ENCODE data around the gene ADK. TPM values are rescaled to one million over a fixed set of nuclear protein-coding genes. Genes with fewer than 3 reads are reported as not detected.

ADK gene
- total RNA-seq, 1 donor from 2014 or later = 46.1 TPM

DNA sequence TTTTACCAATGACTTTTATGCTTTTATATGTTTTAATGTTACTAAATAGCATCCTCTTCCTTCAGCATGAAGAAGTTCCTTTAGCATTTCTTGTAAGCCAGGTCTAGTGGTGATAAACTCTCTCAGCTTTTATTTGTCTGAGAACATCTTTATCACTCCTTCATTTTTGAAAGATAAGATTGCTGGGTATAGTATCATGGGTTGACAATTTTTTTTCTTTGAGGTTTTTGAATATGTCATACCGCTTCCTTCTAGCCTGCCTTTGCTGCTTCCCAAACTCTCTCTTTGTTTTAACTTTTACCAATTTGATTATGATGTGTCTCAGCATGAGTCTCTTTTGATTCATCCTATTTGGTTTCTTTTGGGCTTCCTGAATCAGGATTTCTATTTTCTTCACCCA lies 567.2 kb downstream of the ADK start:
- POLR2A ChIA-PET = no interaction called here
- H3K36me3 Mint-ChIP-seq (ENCODE audit: low read depth) = peaks cover 47% of the 10 kb centered on the region

DNA sequence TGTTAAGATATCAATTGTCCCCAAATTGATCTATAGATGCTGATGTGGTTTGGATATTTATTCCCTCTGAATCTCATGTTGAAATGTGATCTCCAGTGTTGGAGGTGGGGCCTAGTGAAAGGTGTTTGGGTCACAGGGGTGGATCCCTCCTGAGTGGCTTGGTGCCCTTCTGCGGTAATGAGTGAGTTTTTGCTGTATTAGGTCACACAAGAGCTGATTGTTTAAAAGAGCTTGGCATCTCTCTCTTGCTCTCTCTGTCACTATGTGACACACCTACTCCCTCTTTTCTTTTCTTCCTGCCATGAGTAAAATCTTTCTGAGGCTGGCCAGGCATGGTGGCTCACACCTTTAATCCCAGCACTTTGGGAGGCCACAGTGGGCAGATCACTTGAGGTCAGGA lies 577.2 kb downstream of the ADK start:
- no peaks in the 10 kb centered on the region for H3K27me3 Mint-ChIP-seq
- H3K36me3 Mint-ChIP-seq (ENCODE audit: low read depth) = peaks cover 4% of the 10 kb centered on the region
- H3K27ac Mint-ChIP-seq = no peak overlapping the region
- CTCF ChIA-PET = no interaction called here
- peaks cover 9% of the 10 kb centered on the region for H3K9me3 Mint-ChIP-seq
- POLR2A ChIA-PET = no interaction called here
- H3K4me3 Mint-ChIP-seq = no peak overlapping the region
- no peaks in the 10 kb centered on the region for H3K4me1 Mint-ChIP-seq
- DNase-seq = no peak
- intact Hi-C loops (cut with micrococcal nuclease) = no loop called here
- ATAC-seq (ENCODE audit: low read depth) = no peak
- TF ChIP-seq, protein P1, sequence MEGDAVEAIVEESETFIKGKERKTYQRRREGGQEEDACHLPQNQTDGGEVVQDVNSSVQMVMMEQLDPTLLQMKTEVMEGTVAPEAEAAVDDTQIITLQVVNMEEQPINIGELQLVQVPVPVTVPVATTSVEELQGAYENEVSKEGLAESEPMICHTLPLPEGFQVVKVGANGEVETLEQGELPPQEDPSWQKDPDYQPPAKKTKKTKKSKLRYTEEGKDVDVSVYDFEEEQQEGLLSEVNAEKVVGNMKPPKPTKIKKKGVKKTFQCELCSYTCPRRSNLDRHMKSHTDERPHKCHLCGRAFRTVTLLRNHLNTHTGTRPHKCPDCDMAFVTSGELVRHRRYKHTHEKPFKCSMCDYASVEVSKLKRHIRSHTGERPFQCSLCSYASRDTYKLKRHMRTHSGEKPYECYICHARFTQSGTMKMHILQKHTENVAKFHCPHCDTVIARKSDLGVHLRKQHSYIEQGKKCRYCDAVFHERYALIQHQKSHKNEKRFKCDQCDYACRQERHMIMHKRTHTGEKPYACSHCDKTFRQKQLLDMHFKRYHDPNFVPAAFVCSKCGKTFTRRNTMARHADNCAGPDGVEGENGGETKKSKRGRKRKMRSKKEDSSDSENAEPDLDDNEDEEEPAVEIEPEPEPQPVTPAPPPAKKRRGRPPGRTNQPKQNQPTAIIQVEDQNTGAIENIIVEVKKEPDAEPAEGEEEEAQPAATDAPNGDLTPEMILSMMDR (IDR thresholded peaks at IDR 0.05) = no peak

More for the DNA sequence above, 567.2 kb downstream of the ADK start:
- CTCF ChIA-PET = no interaction called here
- no peaks in the 10 kb centered on the region for H3K27me3 Mint-ChIP-seq
- H3K4me3 Mint-ChIP-seq = no peak overlapping the region
- H3K9me3 Mint-ChIP-seq = peaks cover 19% of the 10 kb centered on the region
- no peaks in the 10 kb centered on the region for H3K4me1 Mint-ChIP-seq
- DNase-seq = no peak
- intact Hi-C loops (cut with micrococcal nuclease) = no loop called here
- ATAC-seq (ENCODE audit: low read depth) = no peak
- TF ChIP-seq, protein P1 (IDR thresholded peaks at IDR 0.05) = no peak
- no peak overlapping the region for H3K27ac Mint-ChIP-seq

DNA sequence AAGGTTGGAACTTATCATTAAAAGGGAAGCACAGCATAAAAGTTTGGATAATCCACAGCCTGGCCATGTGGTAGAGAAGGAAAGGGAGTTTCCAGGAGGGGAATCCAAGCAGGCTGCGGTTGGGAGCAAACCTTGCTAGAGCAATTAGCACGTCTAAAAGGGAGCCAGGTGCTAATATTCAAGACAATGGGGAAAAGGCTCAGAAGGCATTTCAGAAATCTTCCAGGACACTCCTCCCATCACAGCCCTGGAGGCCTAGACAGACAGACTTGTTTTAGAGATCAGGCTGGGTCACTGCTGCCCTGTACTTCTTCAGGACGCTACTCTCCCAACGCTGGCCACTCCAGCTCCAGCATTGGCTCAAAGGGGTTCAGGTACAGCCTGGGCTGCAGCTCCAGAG lies 579.2 kb downstream of the ADK start:
- no peaks in the 10 kb centered on the region for H3K4me1 Mint-ChIP-seq
- ATAC-seq (ENCODE audit: low read depth) (no peak), DNase-seq (no peak)
- ChIA-PET CTCF (no interaction called here), POLR2A (no interaction called here)
- no peaks in the 10 kb centered on the region for H3K36me3 Mint-ChIP-seq (ENCODE audit: low read depth)
- H3K27me3 Mint-ChIP-seq = no peaks in the 10 kb centered on the region
- TF ChIP-seq, protein P1 (IDR thresholded peaks at IDR 0.05) = no peak
- no peak overlapping the region for H3K4me3 Mint-ChIP-seq
- no peaks in the 10 kb centered on the region for H3K9me3 Mint-ChIP-seq
- no peak overlapping the region for H3K27ac Mint-ChIP-seq
- intact Hi-C loops (cut with micrococcal nuclease) = no loop called here

DNA sequence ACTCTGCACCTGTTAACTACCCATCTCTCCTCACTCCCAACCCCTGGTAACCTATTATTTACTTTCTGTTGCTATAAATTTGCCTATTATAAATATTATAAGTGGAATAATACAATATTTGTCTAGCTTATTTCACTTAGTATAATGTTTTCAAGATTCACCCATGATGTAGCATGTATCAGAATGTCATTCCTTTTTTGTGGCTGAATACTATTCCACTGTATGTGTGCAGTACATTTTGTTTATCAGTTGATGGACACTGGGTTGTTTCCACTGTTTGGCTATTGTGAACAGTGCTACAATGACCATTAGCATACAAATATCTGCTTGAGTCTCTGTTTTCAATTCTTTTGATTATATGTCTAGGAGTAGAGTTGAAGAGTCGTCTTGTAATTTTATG lies 582.6 kb downstream of the ADK start:
- TF ChIP-seq, protein P1 (IDR thresholded peaks at IDR 0.05) = no peak
- CTCF ChIA-PET = no interaction called here

DNA sequence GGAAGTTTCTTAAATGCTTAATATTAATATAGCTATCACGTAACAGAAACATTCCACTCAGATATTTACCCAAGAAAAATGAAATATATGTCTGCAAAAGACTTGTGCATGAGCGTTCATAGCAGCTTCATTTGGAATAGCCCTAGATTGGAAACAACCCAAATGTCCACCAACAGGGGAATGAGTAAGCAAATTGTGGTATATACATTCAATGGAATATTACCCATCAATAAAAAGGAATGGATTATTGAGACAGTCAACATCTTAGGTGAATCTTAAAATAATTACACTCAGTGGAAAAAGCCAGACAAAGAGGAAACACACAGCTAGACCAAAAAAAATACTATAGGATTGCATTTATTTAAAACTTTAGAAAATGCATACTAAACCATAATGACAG lies 585.0 kb downstream of the ADK start:
- intact Hi-C loops (cut with micrococcal nuclease) = no loop called here
- Mint-ChIP-seq H3K36me3 (ENCODE audit: low read depth) (no peaks in the 10 kb centered on the region), H3K9me3 (no peaks in the 10 kb centered on the region), H3K27ac (no peak overlapping the region), H3K4me1 (peaks cover 26% of the 10 kb centered on the region), H3K4me3 (no peak overlapping the region), H3K27me3 (no peaks in the 10 kb centered on the region)
- ChIA-PET POLR2A (no interaction called here), CTCF (no interaction called here)
- DNase-seq (no peak), ATAC-seq (ENCODE audit: low read depth) (no peak)
- TF ChIP-seq, protein P1 (IDR thresholded peaks at IDR 0.05) = no peak

More for the DNA sequence above, 582.6 kb downstream of the ADK start:
- Mint-ChIP-seq H3K27ac (no peak overlapping the region), H3K27me3 (no peaks in the 10 kb centered on the region), H3K9me3 (no peaks in the 10 kb centered on the region), H3K36me3 (ENCODE audit: low read depth) (no peaks in the 10 kb centered on the region), H3K4me3 (no peak overlapping the region), H3K4me1 (peaks cover 10% of the 10 kb centered on the region)
- intact Hi-C loops (cut with micrococcal nuclease) = no loop called here
- ATAC-seq (ENCODE audit: low read depth) (no peak), DNase-seq (no peak)
- POLR2A ChIA-PET = no interaction called here

Data from activated B cell treated with CpG ODN at 0.5 μM for 24 hours (primary cell).